Measurements from ENCODE around the gene ERP44. TPM values are rescaled to one million over a fixed set of nuclear protein-coding genes. Genes with fewer than 3 reads are reported as not detected.
"Not testable (repeated sequence)": the region's sequence is repeated elsewhere in the genome, so short reads cannot be mapped to it uniquely, and the experiment has no call there.

ERP44 gene
- total RNA-seq, 1 donor from 2014 or later, result 21.3 TPM

DNA sequence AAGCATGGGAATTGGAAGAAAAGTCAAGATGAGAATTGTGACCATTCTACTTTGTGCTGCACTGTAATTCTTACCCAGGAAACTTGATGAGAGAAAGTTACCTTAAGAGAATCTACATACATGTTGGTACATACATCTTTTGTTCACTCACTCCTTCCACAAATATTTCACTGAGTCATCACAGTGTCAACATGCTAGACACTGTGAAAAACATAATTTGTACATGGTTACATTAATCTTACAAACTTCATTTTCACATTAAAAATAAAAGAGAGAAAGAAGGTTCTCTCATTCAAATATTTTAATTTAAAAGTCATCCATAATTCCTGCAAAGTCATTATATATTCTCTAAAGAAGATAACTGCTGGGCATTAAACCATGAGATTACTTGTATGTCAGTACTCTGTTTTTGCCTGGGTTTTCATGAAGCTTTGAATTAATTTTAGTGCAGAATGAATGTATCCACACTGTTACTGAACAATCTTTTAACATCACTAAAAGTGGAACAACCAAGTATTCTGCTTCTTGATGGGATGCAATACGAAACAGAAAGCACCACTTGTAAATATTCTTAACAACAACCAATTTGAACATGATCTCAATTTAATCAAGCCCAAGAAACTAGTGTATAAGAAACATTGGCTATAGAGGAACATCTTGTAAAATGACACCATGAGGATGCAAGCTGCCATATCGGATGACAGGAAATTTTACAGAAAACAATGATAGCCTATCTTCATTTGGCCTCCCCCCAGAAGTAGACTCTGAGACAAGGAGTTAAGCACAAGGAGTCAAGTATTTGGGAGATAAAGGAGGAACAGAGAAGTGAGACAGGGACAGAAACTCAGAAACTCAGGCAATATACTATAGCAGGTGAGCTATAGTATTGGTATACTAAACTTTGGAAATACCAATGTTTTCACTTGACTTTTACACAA, 28.4 kb downstream of the ERP44 start:
- no peak for DNase-seq (ENCODE audit: low spot score)

DNA sequence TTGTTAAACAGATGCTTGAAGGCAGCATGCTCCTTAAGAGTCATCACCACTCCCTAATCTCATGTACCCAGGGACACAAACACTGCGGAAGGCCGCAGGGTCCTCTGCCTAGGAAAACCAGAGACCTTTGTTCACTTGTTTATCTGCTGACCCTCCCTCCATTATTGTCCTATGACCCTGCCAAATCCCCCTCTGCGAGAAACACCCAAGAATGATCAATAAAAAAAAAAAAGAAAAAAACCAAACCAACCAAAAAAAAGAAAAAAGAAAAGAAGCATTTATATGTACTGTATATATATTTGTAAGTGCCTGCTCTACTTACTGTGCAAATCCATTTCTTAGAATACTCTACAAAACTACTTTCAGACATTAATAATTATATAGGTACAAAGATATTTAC, 29.7 kb downstream of the ERP44 start:
- not testable (repeated sequence) for DNase-seq (ENCODE audit: low spot score)

DNA sequence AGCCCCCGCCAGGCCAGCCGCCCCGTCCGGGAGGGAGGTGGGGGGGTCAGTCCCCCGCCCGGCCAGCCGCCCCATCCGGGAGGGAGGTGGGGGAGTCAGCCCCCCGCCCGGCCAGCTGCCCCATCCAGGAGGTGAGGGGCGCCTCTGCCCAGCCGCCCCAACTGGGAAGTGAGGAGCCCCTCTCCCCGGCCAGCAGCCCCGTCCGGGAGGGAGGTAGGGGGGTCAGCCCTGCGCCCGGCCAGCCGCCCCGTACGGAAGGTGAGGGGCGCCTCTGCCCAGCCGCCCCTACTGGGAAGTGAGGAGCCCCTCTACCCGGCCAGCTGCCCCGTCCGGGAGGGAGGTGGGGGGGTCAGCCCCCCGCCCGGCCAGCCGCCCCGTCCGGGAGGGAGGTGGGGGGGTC, 30.8 kb downstream of the ERP44 start:
- not testable (repeated sequence) for DNase-seq (ENCODE audit: low spot score)

DNA sequence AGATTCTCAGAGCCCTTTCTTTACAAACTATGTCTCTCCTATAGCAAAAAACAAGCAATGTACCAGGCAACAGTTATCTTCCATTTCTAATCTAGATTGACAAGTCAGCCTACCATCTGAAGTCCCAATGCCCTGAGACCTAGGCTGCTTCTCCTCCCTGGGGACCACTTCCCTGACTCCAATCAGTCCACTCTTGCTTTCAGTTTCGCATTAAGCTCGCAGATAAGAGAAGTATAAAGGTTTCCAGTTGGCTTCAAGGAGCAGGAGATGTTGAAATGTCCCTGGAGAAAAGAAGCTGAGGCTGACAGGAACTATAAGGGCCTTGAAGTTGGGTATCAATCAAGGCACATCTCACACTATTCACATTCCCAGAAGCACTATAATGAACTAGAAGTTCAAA, 32.3 kb downstream of the ERP44 start:
- DNase-seq (ENCODE audit: low spot score), result no peak

DNA sequence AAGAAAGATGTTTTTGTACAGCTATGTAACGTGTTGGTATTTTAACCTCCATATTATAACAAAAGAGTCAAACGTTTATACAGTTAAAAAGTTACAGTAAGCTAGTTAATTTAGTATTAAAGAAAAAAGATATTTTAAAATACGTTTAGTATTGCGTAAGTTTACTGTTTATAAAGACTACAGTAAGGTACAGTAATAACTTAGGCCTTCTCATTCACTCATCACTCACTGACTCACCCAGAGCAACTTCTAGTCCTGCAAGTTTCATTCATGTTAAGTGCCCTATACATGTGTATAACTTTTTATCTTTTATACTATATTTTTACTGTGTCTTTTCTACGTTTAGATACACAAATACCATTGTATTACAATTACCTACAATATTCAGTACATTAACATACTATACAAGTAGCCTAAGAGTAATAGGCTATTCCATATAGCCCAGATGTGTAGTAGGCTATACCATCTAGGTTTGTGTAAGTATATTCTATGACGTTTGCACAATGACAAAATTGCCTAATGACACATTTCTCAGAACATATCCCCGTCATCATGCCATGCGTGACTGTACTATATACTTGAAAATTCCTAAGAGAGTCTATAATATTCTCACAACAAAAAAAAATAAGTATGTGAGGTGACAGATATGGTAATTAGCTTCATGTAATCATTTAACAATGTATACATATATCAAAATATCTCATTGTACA, 33.8 kb downstream of the ERP44 start:
- DNase-seq (ENCODE audit: low spot score), result no peak

DNA sequence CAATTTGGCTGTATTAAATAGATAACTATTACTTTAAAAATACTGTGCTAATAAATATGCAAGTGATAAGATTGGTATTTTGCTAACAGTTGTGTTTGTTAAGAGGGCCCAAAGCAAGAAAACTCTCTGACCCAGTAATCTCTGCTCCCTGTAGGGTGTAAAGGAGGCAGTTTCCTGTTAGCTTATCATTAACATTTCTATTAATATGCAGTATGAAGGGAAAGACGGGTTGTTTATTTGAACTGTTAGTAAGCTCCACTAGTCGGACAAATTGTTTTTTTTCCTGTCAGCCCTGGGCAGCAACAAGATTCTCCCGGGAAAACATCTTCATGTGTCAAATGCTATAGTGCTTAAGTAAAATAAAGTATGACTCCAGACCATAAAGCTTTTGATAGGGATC, 35.6 kb downstream of the ERP44 start:
- DNase-seq (ENCODE audit: low spot score), result no peak

DNA sequence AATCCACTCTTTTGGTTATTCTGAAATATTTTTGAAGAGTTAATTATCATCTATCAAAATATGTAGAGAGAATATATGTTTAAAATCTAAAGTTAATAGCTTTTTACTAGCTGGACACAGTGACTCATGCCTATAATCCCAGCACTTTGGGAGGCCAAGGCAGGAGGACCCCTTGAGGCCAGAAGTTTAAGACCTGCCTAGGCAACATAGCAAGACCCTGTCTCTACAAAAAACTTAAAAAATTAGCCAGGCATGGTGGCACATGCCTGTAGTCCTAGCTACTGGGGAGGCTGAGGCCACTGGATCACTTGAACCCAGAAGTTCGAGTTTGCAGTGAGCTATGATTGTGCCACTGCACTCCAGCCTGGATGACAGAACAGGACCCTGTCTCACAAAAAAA, 36.1 kb downstream of the ERP44 start:
- DNase-seq (ENCODE audit: low spot score), result not testable (repeated sequence)

DNA sequence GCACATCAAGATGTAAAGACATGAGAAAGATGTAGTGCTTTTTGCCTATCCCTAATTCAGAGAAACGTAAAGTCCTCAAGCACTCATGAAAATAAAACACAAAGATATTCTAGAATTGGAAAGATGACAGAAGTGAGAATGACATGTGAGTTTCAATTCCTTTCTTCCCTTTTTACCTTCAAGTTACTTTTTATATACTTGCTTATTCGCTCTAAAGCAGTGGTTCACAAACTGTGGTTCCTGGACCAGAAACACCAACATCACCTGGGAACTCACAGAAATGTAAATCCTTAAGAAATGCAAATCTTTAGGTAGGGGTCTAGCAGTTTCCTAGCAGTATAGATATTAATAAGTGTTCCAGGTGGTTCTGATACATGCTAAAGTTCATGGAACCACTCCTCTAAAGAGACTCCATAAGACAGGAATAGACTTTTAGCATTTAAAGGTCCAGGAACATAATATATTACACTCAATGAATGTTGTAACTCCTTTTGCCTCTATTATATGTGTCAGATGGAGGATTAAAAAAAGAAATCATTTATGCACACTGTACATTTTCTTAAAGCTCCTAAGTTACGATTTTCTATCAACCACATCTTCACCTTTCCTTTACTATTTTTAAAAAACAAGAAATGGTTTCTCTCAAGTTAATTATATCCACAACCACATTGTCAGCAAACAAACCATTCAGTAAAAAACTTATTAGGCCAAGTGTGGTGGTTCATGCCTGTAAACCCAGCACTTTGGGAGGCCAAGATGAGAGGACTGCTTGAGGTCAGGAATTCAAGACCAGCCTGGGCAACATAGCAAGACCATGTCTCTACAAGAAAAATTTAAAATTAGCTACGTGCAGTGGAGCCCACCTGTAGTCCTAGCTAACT, 39.9 kb downstream of the ERP44 start:
- no peak for DNase-seq (ENCODE audit: low spot score)

DNA sequence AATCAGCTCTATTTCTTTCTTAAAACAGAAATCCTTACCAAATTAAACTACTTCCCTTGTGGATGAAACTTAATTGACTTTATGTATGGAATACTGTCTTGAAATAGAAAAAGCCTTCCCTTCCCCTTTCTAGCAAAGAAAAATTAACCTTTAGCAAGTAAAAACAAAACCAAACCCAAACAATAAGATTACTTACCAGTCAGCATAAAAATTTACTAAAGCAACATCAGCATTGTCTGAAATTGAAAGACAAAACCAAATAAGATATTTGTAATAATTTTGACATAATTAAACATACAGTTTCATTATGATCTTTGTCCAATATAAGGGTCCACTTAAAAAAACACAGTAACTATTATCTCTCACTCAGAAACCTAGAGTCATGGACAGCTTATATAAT, 41.2 kb downstream of the ERP44 start:
- no peak for DNase-seq (ENCODE audit: low spot score)

DNA sequence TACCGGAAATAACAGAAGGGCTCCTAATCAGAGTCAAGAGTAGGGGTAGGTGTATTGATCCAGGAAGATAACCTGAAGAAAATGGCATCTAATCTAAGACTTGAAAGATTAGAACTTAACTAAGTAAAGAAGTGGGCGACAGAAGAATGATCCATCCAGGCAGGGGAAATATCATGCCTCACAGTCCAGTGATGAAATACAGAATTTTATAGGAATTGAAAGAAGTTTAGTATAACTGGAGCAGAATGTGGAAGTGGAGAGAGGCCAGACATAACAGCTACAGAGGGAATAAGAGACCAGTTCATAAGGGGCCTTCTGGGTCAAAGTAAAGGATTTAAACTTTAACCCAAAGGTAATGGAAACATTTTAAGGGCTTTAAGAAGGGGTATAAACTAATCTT, 42.2 kb downstream of the ERP44 start:
- no peak for DNase-seq (ENCODE audit: low spot score)

DNA sequence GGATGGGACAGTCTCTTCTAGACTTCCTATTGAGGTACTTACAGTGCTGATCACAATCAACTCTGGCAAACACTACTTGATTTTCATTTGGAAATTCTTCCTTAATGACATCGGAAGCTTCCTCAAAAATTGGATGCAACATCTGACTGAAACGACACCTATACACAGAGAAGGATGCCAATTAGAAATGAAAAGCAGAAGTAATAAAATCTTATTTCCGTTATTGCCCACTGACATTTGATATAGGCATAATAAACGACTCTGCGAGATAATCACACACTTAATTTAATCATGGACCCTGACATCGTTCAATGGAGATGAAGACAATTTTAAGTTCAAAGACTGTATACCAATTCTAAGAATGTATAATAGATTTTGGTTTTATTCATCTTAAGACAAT, 46.4 kb downstream of the ERP44 start:
- no peak for DNase-seq (ENCODE audit: low spot score)

DNA sequence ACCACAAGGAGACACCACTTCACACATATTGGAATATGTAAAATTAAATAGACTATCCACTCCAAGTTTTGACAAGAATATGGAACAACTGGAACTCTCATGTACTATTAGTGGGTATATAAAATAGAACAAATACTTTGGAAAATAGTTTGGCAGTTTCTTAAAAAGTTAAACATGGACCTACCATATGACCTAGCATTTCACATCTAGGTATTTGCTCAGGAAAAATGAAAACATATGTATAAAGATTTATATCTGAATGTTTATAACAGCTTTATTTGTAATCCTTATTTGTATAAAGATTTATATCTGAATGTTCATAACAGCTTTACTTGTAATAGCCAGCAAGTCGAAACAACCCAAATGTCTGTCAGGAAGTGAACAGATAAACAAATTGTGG, 49.2 kb downstream of the ERP44 start:
- no peak for DNase-seq (ENCODE audit: low spot score)

DNA sequence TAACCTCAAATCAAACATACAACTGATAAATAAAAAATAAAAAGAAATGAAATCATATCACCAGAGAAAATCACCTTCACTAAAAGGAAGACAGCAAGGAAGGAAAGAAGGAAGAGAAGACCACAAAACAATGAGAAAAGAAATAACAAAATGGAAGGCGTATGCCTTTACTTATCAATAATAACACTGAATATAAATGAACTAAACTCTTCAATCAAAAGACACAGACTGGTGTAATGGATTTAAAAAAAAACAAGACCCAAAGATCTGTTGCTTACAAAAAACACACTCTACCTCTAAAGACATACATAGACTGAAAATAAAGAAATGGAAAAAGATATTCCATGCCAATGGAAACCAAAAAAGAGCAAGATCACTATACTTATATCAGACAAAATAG, 60.3 kb downstream of the ERP44 start:
- no peak for DNase-seq (ENCODE audit: low spot score)

DNA sequence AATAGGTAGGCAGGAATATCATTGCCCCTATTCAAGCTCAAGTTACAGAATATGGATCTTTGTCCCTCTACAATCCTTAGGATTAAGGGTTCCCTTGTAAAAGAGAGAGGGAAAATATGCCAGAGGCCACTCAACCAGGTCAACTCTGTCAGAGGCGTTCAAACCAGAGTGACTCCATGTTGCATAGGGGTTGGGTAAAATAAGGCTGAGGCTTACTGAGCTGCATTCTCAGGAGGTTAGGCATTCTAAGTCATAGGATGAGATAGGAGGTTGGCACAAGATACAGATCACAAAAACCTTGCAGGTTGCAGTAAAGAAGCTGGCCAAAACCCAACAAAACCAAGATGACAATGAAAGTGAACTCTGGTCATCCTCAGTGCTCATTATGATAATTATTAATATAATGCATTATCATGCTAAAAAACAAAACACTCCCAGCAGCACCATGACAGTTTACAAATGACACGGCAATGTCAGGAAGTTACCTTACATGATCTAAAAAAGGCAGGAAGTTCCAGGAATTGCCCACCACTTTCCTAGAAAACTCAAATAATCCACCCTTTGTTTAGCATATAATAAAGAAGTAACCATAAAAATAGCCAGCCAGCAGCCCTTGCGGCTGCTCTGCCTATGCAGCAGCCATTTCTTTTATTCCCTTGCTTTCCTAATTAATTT, 64.8 kb downstream of the ERP44 start:
- DNase-seq (ENCODE audit: low spot score), result no peak

DNA sequence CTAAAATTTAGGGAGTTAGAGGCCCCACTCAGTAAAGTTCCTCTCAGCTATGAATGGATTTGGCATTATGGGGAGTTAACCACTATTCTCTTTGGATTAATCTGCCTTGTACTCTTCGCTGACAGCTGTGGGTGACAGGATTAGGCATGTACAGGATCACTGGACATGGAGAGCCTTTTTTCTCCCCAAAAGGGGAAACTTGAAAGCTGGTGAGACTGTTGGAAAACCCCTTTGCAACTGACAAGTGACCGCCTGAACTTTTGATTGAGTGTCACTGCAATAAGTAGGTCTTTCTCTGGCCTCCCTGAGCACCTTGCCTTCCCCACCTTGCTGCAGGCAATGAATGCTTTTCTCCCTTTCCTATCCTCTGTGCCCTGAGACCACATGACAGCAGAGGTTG, 68.3 kb downstream of the ERP44 start:
- no peak for DNase-seq (ENCODE audit: low spot score)

DNA sequence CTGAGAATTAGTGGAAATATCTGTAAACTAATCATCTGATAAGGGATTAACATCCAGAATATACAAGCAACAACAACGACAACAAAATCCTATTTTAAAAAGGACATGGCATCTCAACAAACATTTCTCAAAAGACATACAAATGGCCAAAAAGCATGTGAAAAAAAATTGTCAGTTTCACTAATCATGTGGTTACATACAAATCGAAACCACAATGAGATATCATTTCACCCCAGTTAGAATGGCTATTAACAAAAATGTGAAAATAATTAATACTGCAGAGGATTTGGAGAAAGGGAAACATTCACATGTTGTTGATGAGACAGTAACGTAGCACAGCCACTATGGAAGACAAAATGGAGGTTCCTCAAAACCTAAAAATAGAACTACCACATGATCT, 69.5 kb downstream of the ERP44 start:
- no peak for DNase-seq (ENCODE audit: low spot score)

DNA sequence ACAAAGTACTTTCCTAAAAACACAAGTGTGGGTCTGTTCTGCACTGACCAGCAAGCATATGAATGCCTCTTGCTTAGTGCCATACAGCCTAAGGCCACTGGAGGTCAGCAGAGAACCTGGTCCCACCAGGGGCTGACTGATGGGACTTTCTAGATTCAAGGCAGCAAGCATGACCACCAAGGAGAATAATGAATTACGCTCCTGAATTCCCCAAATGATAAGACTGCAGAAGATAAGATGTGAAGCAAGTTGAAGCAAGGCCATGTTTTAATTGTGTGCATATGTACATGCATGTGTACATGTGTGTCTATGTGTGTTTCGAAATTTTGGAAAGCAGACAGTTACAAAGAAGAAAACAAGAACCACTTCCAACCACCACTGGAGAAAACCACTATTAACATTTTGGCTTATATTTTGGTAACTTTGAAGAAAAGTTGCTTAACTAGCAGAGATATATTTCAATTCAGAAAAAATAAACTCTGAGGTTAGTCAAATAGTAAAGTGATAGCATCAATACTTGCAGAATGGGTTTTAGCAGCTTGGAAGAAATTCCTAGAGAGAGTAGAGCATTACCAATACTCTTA, 70.5 kb downstream of the ERP44 start:
- DNase-seq (ENCODE audit: low spot score), result no peak

DNA sequence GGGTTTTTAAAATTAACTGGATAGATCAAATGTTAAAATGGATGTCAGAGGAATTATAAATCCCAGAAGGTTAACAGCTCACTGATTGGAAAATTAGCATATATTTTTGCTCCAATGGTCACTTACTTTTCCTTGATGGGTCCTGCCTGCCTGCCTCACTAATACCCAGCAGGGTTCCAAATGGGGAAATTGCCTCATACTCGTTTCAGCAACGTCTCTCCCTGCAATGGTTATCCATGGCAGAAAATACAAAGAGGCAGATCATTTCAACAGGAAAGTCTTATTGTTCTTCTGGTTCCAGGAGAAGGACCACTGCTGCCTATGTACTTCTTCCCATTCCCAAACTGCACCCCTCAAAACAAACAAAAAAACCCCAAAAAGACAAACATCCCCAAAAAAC, 71.3 kb downstream of the ERP44 start:
- DNase-seq (ENCODE audit: low spot score), result no peak

DNA sequence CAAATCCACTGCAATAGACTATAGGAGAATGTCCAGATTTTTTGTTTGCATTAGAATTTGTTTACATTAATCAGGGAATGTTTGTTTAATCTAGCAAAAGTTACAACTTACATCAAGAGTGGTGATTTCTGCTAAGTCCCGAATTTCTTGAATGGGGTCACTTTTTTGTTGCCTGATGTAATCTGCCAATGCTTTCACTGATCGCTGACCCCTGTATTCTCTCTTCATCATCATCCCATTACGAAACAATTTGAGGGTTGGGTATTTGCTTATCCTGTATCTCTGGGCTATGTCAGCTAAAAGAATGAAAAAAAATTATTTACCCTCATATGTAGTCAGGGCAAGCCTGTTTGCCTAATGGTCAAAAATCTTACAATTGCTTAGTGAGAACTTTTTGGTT, 76.9 kb downstream of the ERP44 start:
- no peak for DNase-seq (ENCODE audit: low spot score)

DNA sequence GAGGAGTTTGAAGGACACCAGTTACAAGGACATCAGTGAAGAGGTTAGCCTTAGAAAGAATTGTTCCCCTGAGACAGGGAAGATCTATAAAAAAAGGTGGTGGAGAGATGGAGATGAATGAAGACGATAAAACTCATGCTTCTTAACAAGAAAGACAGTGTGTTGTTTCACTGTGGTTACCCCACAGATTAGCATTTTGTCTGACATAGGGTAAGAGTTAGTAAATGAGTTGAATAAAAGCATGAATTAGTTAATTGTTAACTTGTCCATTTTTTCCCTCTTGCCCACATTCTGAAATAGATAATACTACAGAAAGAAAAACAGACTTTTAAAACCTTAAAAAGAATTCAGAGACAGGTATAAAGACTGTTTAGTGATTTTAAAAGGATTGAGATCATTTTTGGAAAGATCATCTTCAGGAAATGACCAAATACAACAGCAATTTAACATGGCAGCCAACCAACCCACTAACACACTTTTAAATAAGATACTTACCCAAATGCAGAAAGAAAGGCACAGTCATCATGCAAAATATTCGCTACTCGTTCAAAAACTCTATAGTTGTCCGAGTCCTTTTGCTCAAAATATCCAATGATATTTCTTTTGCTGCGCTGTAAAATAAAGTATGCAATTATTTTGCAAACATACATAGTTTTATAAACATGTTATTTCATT, 78.5 kb downstream of the ERP44 start:
- no peak for DNase-seq (ENCODE audit: low spot score)

All from mesenteric fat pad (tissue), 1 donor.